Neuronal stem cell (in vitro differentiated cells): ENCODE data around the gene CD44.

Experiments used
- DNase-seq: peaks from one replicate; pipeline ENCODE4 v3.0.0-alpha.2; 2013; ENCODE audit warnings: low spot score
- H2AFZ ChIP-seq: one replicate; pipeline ENCODE4 v1.6.1; 2013; ENCODE audit warnings: mild to moderate bottlenecking, low read length, inconsistent platforms
- H2AK5ac ChIP-seq: 2 replicates; pipeline ENCODE4 v1.6.1; 2013; ENCODE audit warnings: low read depth, mild to moderate bottlenecking, inconsistent platforms, low read length, moderate library complexity, mixed read lengths
- H2BK120ac ChIP-seq: 2 replicates; pipeline ENCODE4 v1.6.1; 2013; ENCODE audit warnings: low read depth, mild to moderate bottlenecking, inconsistent platforms, low read length, moderate library complexity, mixed read lengths
- H2BK12ac ChIP-seq: one replicate; pipeline ENCODE4 v1.6.1; 2013; ENCODE audit warnings: low read length, inconsistent platforms
- H2BK15ac ChIP-seq: 2 replicates; pipeline ENCODE4 v1.6.1; 2013; ENCODE audit warnings: mild to moderate bottlenecking, low read length, inconsistent platforms, mixed read lengths
- H2BK5ac ChIP-seq: one replicate; pipeline ENCODE4 v1.6.1; 2013; ENCODE audit warnings: inconsistent platforms, mild to moderate bottlenecking, low read length, moderate library complexity
- H3K14ac ChIP-seq: one replicate; pipeline ENCODE4 v1.6.1; 2013; ENCODE audit warnings: low read length, inconsistent platforms
- H3K18ac ChIP-seq: 2 replicates; pipeline ENCODE4 v1.6.1; 2013; ENCODE audit warnings: low read length, inconsistent platforms
- H3K23ac ChIP-seq: 2 replicates; pipeline ENCODE4 v1.6.1; 2013; ENCODE audit warnings: low read depth, mild to moderate bottlenecking, mixed read lengths, low read length, inconsistent platforms; ENCODE audit not compliant: poor library complexity
- H3K27ac ChIP-seq: replicated peaks from 3 replicates; pipeline ENCODE4 v1.5.1; 2013; ENCODE audit warnings: low read length, inconsistent platforms
- H3K27me3 ChIP-seq, 3 experiments: 2 replicates each; pipeline ENCODE4 v1.6.1; 2013; ENCODE audit warnings: low read length in 3 of 3, mild to moderate bottlenecking in 2 of 3, inconsistent platforms in 1 of 3, low read depth in 1 of 3, mixed read lengths in 1 of 3, moderate library complexity in 1 of 3; ENCODE audit not compliant: control insufficient read depth in 3 of 3, insufficient read depth in 3 of 3
- H3K36me3 ChIP-seq, 2 donors: replicated peaks in 1 of 2; 2 replicates each; pipeline ENCODE4 v1.6.1; 2013; ENCODE audit warnings: low read length in 2 of 2; ENCODE audit not compliant: control insufficient read depth in 2 of 2, insufficient read depth in 2 of 2
- H3K4ac ChIP-seq: 2 replicates; pipeline ENCODE4 v1.6.1; 2013; ENCODE audit warnings: inconsistent platforms, mild to moderate bottlenecking, low read length, moderate library complexity
- H3K4me1 ChIP-seq, 2 donors: 1 replicate in 1 of 2; 2 replicates in 1 of 2; pipeline ENCODE4 v1.6.1; 2013; ENCODE audit warnings: low read length in 2 of 2, low read depth in 1 of 2; ENCODE audit not compliant: control insufficient read depth in 2 of 2, insufficient read depth in 1 of 2
- H3K4me2 ChIP-seq: one replicate; pipeline ENCODE4 v1.6.1; 2013; ENCODE audit warnings: mild to moderate bottlenecking, low read length, inconsistent platforms; ENCODE audit not compliant: insufficient read depth, poor library complexity, severe bottlenecking
- H3K4me3 ChIP-seq, 2 donors: 2 replicates each; pipeline ENCODE4 v1.5.1; 2013; ENCODE audit warnings: low read length in 2 of 2, mild to moderate bottlenecking in 2 of 2, inconsistent platforms in 1 of 2, moderate library complexity in 1 of 2
- H3K79me1 ChIP-seq: one replicate; pipeline ENCODE4 v1.6.1; 2013; ENCODE audit warnings: low read depth, mild to moderate bottlenecking, inconsistent platforms, low read length, moderate library complexity
- H3K9ac ChIP-seq: one replicate; pipeline ENCODE4 v1.6.1; 2013; ENCODE audit warnings: mild to moderate bottlenecking, low read depth, low read length, inconsistent platforms; ENCODE audit not compliant: poor library complexity
- H3K9me3 ChIP-seq, 2 donors: replicated peaks in 1 of 2; 2 replicates each; pipeline versions ENCODE3 to v1.6.1; 2013; ENCODE audit warnings: low read length in 2 of 2, mild to moderate bottlenecking in 2 of 2, inconsistent platforms in 1 of 2, low read depth in 1 of 2, mixed read lengths in 1 of 2, moderate library complexity in 1 of 2; ENCODE audit not compliant: control insufficient read depth in 2 of 2, insufficient read depth in 1 of 2
- H4K8ac ChIP-seq: one replicate; pipeline ENCODE4 v1.6.1; 2013; ENCODE audit warnings: low read depth, mild to moderate bottlenecking, inconsistent platforms, low read length, moderate library complexity
- H4K91ac ChIP-seq: one replicate; pipeline ENCODE4 v1.6.1; 2013; ENCODE audit warnings: low read length, low read depth, mild to moderate bottlenecking, inconsistent platforms; ENCODE audit not compliant: poor library complexity
- WGBS, 2 donors: extraction: QIAGEN DNeasy Blood & Tissue Kit; methylation state at CpG; one replicate each; pipeline ENCODE4 v1.1.7; 2013; ENCODE audit warnings: missing lambda C conversion rate in 2 of 2, mixed read lengths in 1 of 2; ENCODE audit not compliant: insufficient read length in 2 of 2, insufficient replicate concordance in 1 of 2; ENCODE audit errors: extremely low coverage in 2 of 2; 5-methylcytosine and 5-hydroxymethylcytosine counted together

CD44 gene

DNA sequence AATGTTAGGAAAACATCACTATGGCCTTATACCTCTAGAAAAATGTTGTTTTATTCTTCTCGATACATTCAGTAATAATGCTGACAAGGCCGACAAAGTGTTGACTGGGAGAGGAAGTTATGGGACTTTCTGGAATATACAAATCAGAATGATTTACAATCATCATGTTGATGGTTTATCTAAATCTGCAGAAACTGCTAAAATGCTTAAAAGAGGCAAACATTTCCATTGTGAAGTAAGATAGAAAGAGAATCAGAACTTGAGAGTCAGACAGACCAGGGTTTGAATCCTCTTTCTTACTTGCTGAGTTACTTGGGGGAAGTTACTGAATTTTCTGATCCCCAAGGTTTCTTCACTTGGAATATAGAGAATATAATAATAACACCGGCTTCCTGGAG lies 89.4 kb downstream of the CD44 start:
- H3K4me3 ChIP-seq = no peak overlapping the region
- no peaks in the 10 kb centered on the region for H3K27me3 ChIP-seq
- no peak overlapping the region for H3K9ac ChIP-seq
- DNase-seq = no peak
- H2BK5ac ChIP-seq = no peak overlapping the region
- no peak overlapping the region for H3K23ac ChIP-seq
- H2BK120ac ChIP-seq = no peak overlapping the region
- no peak overlapping the region for H4K8ac ChIP-seq
- no peak overlapping the region for H4K91ac ChIP-seq
- H3K27ac ChIP-seq = no peak overlapping the region
- no peak overlapping the region for H3K18ac ChIP-seq
- H3K36me3 ChIP-seq = no peaks in the 10 kb centered on the region
- WGBS, 2 donors = no CpG with 5 or more reads among the region's 3 CpGs
- H3K4ac ChIP-seq = no peak overlapping the region
- no peak overlapping the region for H3K4me2 ChIP-seq
- no peak overlapping the region for H2BK15ac ChIP-seq
- no peak overlapping the region for H2AK5ac ChIP-seq
- no peak overlapping the region for H2BK12ac ChIP-seq
- H3K79me1 ChIP-seq = no peaks in the 10 kb centered on the region
- peaks cover 4 to 7% of the 10 kb centered on the region in 2 donors for H3K4me1 ChIP-seq
- H3K14ac ChIP-seq = no peak overlapping the region
- no peak overlapping the region for H2AFZ ChIP-seq
- no peaks in the 10 kb centered on the region for H3K9me3 ChIP-seq

DNA sequence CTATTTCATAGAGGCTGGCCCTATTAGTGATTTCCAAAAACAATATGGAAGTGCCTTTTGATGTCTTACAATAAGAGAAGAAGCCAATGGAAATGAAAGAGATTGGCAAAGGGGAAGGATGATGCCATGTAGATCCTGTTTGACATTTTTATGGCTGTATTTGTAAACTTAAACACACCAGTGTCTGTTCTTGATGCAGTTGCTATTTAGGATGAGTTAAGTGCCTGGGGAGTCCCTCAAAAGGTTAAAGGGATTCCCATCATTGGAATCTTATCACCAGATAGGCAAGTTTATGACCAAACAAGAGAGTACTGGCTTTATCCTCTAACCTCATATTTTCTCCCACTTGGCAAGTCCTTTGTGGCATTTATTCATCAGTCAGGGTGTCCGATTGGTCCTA lies 91.4 kb downstream of the CD44 start:
- no peak for DNase-seq
- Histone ChIP-seq H3K9ac (no peak overlapping the region), H2BK120ac (no peak overlapping the region), H3K27ac (no peak overlapping the region), H3K79me1 (no peaks in the 10 kb centered on the region), H3K4me3 (no peak overlapping the region), H2BK5ac (no peak overlapping the region), H3K27me3 (no peaks in the 10 kb centered on the region), H3K4me1 (peaks cover 0 to 1% of the 10 kb centered on the region in 2 donors), H3K9me3 (peaks cover 0 to 6% of the 10 kb centered on the region in 2 donors), H4K8ac (no peak overlapping the region), H2AFZ (no peak overlapping the region), H3K4ac (no peak overlapping the region), H3K23ac (no peak overlapping the region), H2BK12ac (no peak overlapping the region), H2AK5ac (no peak overlapping the region), H3K4me2 (no peak overlapping the region), H3K18ac (no peak overlapping the region), H4K91ac (no peak overlapping the region), H3K14ac (no peak overlapping the region), H3K36me3 (no peaks in the 10 kb centered on the region), H2BK15ac (no peak overlapping the region)
- no CpG with 5 or more reads among the region's 1 CpG for WGBS, 2 donors

DNA sequence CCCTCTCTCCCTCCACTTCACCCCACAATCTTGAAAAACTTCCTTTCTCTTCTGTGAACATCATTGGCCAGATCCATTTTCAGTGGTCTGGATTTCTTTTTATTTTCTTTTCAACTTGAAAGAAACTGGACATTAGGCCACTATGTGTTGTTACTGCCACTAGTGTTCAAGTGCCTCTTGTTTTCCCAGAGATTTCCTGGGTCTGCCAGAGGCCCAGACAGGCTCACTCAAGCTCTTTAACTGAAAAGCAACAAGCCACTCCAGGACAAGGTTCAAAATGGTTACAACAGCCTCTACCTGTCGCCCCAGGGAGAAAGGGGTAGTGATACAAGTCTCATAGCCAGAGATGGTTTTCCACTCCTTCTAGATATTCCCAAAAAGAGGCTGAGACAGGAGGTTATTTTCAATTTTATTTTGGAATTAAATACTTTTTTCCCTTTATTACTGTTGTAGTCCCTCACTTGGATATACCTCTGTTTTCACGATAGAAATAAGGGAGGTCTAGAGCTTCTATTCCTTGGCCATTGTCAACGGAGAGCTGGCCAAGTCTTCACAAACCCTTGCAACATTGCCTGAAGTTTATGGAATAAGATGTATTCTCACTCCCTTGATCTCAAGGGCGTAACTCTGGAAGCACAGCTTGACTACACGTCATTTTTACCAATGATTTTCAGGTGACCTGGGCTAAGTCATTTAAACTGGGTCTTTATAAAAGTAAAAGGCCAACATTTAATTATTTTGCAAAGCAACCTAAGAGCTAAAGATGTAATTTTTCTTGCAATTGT lies 92.3 kb downstream of the CD44 start:
- H2BK120ac ChIP-seq = no peak overlapping the region
- H4K8ac ChIP-seq = no peak overlapping the region
- no peaks in the 10 kb centered on the region for H3K79me1 ChIP-seq
- H2AFZ ChIP-seq = no peak overlapping the region
- no peak overlapping the region for H2AK5ac ChIP-seq
- H3K14ac ChIP-seq = no peak overlapping the region
- no peak overlapping the region for H2BK12ac ChIP-seq
- H3K4me1 ChIP-seq = peaks cover 0 to 1% of the 10 kb centered on the region in 2 donors
- H3K27me3 ChIP-seq = no peaks in the 10 kb centered on the region
- no CpG with 5 or more reads among the region's 5 CpGs for WGBS, 2 donors
- no peak overlapping the region for H2BK5ac ChIP-seq
- H4K91ac ChIP-seq = no peak overlapping the region
- no peak overlapping the region for H3K4me3 ChIP-seq
- H3K9me3 ChIP-seq = peaks cover 0 to 6% of the 10 kb centered on the region in 2 donors
- H3K4me2 ChIP-seq = no peak overlapping the region
- H3K23ac ChIP-seq = no peak overlapping the region
- no peak for DNase-seq
- no peak overlapping the region for H3K18ac ChIP-seq
- H3K4ac ChIP-seq = no peak overlapping the region
- no peaks in the 10 kb centered on the region for H3K36me3 ChIP-seq
- no peak overlapping the region for H3K27ac ChIP-seq
- H2BK15ac ChIP-seq = no peak overlapping the region
- H3K9ac ChIP-seq = no peak overlapping the region

DNA sequence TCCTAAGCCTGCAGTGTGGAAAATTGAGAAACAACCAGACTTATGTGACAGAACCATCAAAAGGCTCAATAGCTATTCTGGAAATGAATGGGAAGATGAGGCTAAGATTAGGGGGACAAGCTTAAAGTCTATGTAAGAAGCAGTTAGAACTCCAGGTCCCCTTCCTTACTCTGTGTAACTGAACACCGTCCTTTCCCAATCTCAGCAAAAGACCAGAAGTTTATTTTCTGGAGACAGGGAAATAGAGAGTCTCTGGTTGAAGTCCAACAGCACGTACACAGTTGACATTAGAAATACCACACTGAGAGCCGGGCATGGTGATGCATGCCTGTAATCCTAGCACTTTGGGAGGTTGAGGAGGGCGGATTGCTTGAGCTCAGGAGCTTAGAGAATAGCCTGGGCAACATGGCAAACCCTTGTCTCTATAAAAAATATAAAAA lies 93.9 kb downstream of the CD44 start:
- no peak for DNase-seq
- no peaks in the 10 kb centered on the region for H3K27me3 ChIP-seq
- H2BK12ac ChIP-seq = no peak overlapping the region
- no peak overlapping the region for H3K9ac ChIP-seq
- H3K4me3 ChIP-seq = no peak overlapping the region
- H2BK5ac ChIP-seq = no peak overlapping the region
- no peaks in the 10 kb centered on the region for H3K79me1 ChIP-seq
- H3K4me2 ChIP-seq = no peak overlapping the region
- H2AK5ac ChIP-seq = no peak overlapping the region
- no peak overlapping the region for H2BK120ac ChIP-seq
- WGBS, 2 donors = no CpG with 5 or more reads among the region's 4 CpGs
- H3K4ac ChIP-seq = no peak overlapping the region
- H3K18ac ChIP-seq = no peak overlapping the region
- no peak overlapping the region for H4K8ac ChIP-seq
- no peak overlapping the region for H4K91ac ChIP-seq
- no peaks in the 10 kb centered on the region for H3K36me3 ChIP-seq
- H3K14ac ChIP-seq = no peak overlapping the region
- H3K23ac ChIP-seq = no peak overlapping the region
- no peak overlapping the region for H2BK15ac ChIP-seq
- no peak overlapping the region for H3K27ac ChIP-seq
- H2AFZ ChIP-seq = no peak overlapping the region
- H3K9me3 ChIP-seq = peaks cover 0 to 6% of the 10 kb centered on the region in 2 donors
- H3K4me1 ChIP-seq = peaks cover 0 to 1% of the 10 kb centered on the region in 2 donors
